ENCODE results near the gene SPATS2L. TPM values are rescaled to one million over a fixed set of nuclear protein-coding genes. Genes with fewer than 3 reads are reported as not detected.

The SPATS2L gene
- total and polyA plus RNA-seq, 2 of the 13 experiments (the other 11 are each of a cell fraction or from before 2014, with no cell fraction given), result 154 to 212 TPM

DNA sequence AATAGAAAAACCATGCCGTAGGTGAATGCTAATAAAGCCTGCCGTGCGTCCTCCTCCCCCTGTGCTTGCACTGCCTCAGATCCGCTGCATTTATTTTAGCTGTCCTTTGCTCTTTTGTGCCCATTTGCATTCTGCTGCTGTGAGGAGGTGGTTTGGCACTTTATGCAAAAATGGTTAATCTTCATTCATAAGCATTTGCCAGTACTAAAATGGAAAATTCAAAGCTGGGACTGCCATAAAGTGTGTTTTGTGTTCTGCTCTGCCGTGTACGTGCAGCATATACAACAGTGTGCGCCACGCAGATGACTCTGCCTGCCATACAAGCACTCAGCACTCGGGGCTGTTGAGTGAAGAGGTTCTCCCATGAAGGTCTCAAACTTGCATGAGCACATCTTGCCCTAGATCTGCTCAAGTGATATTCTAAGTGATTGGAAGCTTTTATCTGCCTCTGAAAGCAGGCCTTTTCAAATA is 73.6 kb downstream of the SPATS2L start:
- ChIA-PET POLR2A (no interaction called here), CTCF (ENCODE audit: low intra/inter-chr PET ratio, low total read pairs) (no interaction called here)
- Histone ChIP-seq H2AFZ (ENCODE audit: low read length) (no peak overlapping the region), H3K27ac (ENCODE audit: extremely low read length, insufficient read depth, low read length) (no peak overlapping the region), H3K9ac (ENCODE audit: insufficient read depth, low read depth, low read length) (no peak overlapping the region), H3K9me3 (ENCODE audit: low read length) (no peaks in the 10 kb centered on the region), H4K20me1 (ENCODE audit: insufficient read depth, low read length) (peaks cover 52% of the 10 kb centered on the region), H3K4me3 (replicated peaks in 1 of 3; ENCODE audit: insufficient read depth in 1 of 3, low read depth in 2 of 3, low read length in 3 of 3) (no peak overlapping the region), H3K4me2 (ENCODE audit: low read depth, low read length) (no peak overlapping the region), H3K4me1 (ENCODE audit: insufficient read depth, low read length) (peaks cover 55% of the 10 kb centered on the region), H3K27me3 (ENCODE audit: control insufficient read depth in 1 of 2, insufficient read depth in 2 of 2, low read length in 2 of 2) (no peaks in the 10 kb centered on the region), H3K79me2 (ENCODE audit: insufficient read depth, low read length) (peaks cover 95% of the 10 kb centered on the region), H3K36me3 (replicated peaks in 1 of 2; ENCODE audit: control insufficient read depth in 1 of 2, insufficient read depth in 2 of 2, low read length in 2 of 2) (peaks cover 6 to 32% of the 10 kb centered on the region in 2 experiments)
- in situ Hi-C loops (cut with HindIII; ENCODE audit: extremely low pct_ligation_motif_present, low pct_unique_long_range_greater_than_20kb), result no loop called here
- DNase-seq (ENCODE audit: low spot score) (no peak), FAIRE-seq (no peak), ATAC-seq (no peak)
- no TSS peak for BruUV-seq (replicated peaks)
- intact Hi-C loops (cut with micrococcal nuclease; ENCODE audit: unreplicated experiment), result no loop called here
- TF ChIP-seq POLR2G (IDR thresholded peaks at IDR 0.05; ENCODE audit: low read depth, low read length), result 0 out of 2 replicates have a peak, but pooled peaks have one; percentile 32
- TF ChIP-seq RBM22 (optimal IDR thresholded peaks at IDR 0.05; ENCODE audit: low read length), result peak; percentile 91
- TF ChIP-seq ZNF121 (CRISPR knock-in tag; IDR thresholded peaks at IDR 0.05), result no peak
- TF ChIP-seq PITX1 (CRISPR knock-in tag; IDR thresholded peaks at IDR 0.05), result no peak
- WGBS (ENCODE audit: low lambda C conversion rate), result 96% methylated on average over 9 of the region's 9 CpGs

DNA sequence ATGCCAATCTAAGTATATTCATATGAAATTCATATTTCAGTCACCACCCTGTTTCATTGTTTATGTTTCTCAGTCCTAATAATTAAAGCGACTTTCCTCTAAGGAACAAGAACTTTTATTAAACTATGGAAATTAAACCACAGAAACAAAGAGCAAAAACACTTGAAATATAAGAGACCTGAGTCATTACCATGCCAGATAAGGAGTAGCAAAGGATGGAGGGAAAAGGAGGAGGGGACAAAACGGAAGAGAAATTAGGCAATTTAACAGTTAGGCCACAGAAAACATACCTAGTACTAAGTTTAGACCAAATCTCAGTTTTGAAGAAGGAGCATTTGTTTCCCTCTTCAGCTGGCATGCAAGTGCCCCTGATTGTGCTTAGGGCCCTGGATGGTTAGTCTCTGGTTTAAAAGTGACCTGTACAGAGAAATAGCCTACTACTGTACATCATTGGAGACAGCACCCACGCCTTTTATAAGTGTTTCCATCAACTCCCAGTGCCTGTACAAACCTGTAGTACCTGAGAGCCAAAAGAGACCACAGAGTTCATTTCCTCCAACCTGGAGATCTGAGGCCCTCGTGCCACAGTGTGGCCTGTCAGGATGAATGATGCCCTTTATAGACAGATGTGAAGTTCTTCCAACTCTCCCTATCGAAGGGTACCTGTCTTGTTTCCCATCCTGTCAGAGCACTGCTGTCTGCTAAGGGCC is 74.5 kb downstream of the SPATS2L start:
- no peak for TF ChIP-seq HMGA1 (CRISPR knock-in tag; conservative IDR thresholded peaks at IDR 0.05)
- no peak for TF ChIP-seq ZNF17 (CRISPR knock-in tag; IDR thresholded peaks at IDR 0.05)
- TF ChIP-seq HNF4G (IDR thresholded peaks at IDR 0.05; ENCODE audit: borderline replicate concordance, low read depth, low read length), result 0 out of 2 replicates have a peak, but pooled peaks have one; percentile 6
- TF ChIP-seq HNF4G (CRISPR knock-in tag; IDR thresholded peaks at IDR 0.05; ENCODE audit: borderline replicate concordance, low read depth), result no peak
- peak; percentile 80 for TF ChIP-seq RBM22 (optimal IDR thresholded peaks at IDR 0.05; ENCODE audit: low read length)
- no peak overlapping the region for H2AFZ ChIP-seq (ENCODE audit: low read length)
- peaks cover 8 to 35% of the 10 kb centered on the region in 2 experiments for H3K36me3 ChIP-seq (replicated peaks in 1 of 2; ENCODE audit: control insufficient read depth in 1 of 2, insufficient read depth in 2 of 2, low read length in 2 of 2)
- H4K20me1 ChIP-seq (ENCODE audit: insufficient read depth, low read length), result peaks cover 54% of the 10 kb centered on the region
- H3K9ac ChIP-seq (ENCODE audit: insufficient read depth, low read depth, low read length), result no peak overlapping the region
- intact Hi-C loops (cut with micrococcal nuclease; ENCODE audit: unreplicated experiment) (no loop called here), in situ Hi-C loops (cut with HindIII; ENCODE audit: extremely low pct_ligation_motif_present, low pct_unique_long_range_greater_than_20kb) (no loop called here)
- CTCF ChIA-PET (ENCODE audit: low intra/inter-chr PET ratio, low total read pairs), result no interaction called here
- no peak overlapping the region for H3K27ac ChIP-seq (ENCODE audit: extremely low read length, insufficient read depth, low read length)
- no TSS peak for BruUV-seq (replicated peaks)
- no peak for DNase-seq (ENCODE audit: low spot score)
- WGBS (ENCODE audit: low lambda C conversion rate), result 97% methylated on average over 5 of the region's 5 CpGs
- no peak overlapping the region for H3K4me2 ChIP-seq (ENCODE audit: low read depth, low read length)
- peaks cover 47% of the 10 kb centered on the region for H3K4me1 ChIP-seq (ENCODE audit: insufficient read depth, low read length)
- POLR2A ChIA-PET, result no interaction called here
- no peaks in the 10 kb centered on the region for H3K9me3 ChIP-seq (ENCODE audit: low read length)
- H3K79me2 ChIP-seq (ENCODE audit: insufficient read depth, low read length), result peaks cover 91% of the 10 kb centered on the region
- H3K4me3 ChIP-seq (replicated peaks in 1 of 3; ENCODE audit: insufficient read depth in 1 of 3, low read depth in 2 of 3, low read length in 3 of 3), result no peak overlapping the region
- H3K27me3 ChIP-seq (ENCODE audit: control insufficient read depth in 1 of 2, insufficient read depth in 2 of 2, low read length in 2 of 2), result no peaks in the 10 kb centered on the region
- no peak for ATAC-seq
- no peak for FAIRE-seq
